ENCODE data around the gene PRR22. TPM values are rescaled to one million over a fixed set of nuclear protein-coding genes. Genes with fewer than 3 reads are reported as not detected.

The PRR22 gene
- total RNA-seq, 1 experiment from 2014 or later, result 13.5 TPM

DNA sequence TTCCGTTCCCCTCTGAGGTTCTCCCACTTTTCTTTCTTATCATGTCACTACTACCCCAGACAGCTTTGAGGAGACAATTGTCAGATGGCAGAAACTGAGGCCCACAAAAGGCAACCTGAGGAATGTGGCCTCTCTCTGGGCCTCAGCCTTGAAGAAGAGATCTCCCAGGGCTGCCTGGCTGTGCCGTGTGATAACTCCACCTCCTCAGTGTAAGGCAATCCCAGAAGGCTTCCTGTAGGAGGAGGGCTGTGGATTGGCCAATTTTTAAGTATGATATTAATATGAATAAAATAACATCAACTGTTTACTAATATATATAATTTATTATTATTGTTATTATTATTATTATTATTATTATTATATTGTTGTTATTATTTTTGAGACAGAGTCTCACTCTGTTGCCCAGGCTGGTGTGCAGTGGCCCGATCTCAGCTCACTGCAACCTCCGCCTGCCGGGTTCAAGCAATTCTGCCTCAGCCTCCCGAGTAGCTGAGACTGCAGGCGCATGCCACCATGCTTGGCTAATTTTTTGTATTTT, 10.9 kb upstream of the PRR22 start (continued):
- TF ChIP-seq SRF (IDR thresholded peaks at IDR 0.05; ENCODE audit: low read depth) (no peak), EGR1 (IDR thresholded peaks at IDR 0.05; ENCODE audit: low read depth) (no peak), POLR2AphosphoS5 (IDR thresholded peaks at IDR 0.05; ENCODE audit: low read depth, low read length) (no peak)

DNA sequence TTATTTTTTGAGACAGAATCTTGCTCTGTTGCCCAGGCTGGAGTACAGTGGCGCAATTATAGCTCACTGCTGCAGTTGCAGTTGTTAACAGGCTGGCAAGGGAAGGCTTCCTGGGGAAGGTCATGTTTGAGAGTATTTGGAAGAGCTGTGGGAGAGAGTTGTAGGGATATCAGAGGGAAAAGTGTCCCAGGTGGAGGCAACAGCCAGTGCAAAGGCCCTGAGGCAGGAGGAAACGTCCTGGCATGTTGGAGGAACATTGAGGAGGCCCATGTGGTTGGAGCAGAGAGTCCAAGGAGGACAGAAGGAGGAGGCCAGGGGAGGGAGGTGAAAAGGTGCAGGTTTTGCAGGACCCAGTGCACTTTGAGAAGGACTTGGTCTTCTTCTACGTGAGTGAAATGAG, 8.6 kb upstream of the PRR22 start:
- intact Hi-C loops (cut with micrococcal nuclease), result no loop called here
- Histone ChIP-seq H3K79me2 (ENCODE audit: insufficient read depth, low read length) (peaks cover 20% of the 10 kb centered on the region), H3K9me2 (ENCODE audit: insufficient read depth) (no peaks in the 10 kb centered on the region), H2AFZ (ENCODE audit: low read depth, low read length, poor library complexity, severe bottlenecking) (no peak overlapping the region), H3K27ac (ENCODE audit: low read depth, low read length) (no peak overlapping the region), H3K9ac (ENCODE audit: low read length) (no peak overlapping the region), H3K4me3 (replicated peaks in 1 of 2; ENCODE audit: low read depth in 1 of 2, low read length in 2 of 2) (no peak overlapping the region), H3K27me3 (ENCODE audit: insufficient read depth, low read length) (no peaks in the 10 kb centered on the region), H3K9me3 (ENCODE audit: control insufficient read depth in 1 of 2, insufficient read depth in 1 of 2, low read depth in 1 of 2, low read length in 2 of 2) (no peaks in the 10 kb centered on the region), H3K4me2 (ENCODE audit: low read length) (no peak overlapping the region), H4K20me1 (ENCODE audit: insufficient read depth) (no peaks in the 10 kb centered on the region; the same call in 1 of the 2 replicates), H3K36me3 (ENCODE audit: control insufficient read depth in 1 of 2, insufficient read depth in 2 of 2, low read length in 2 of 2) (peaks cover 10 to 18% of the 10 kb centered on the region in 2 experiments; a peak in 3 of 4 replicates), H3K4me1 (ENCODE audit: control insufficient read depth in 1 of 2, insufficient read depth in 2 of 2, low read length in 2 of 2) (peaks cover 9 to 22% of the 10 kb centered on the region in 2 experiments; a peak in 3 of 4 replicates)
- DNase-seq (ENCODE audit: low read depth, low spot score) (no peak), ATAC-seq (no peak)
- no peak for TF ChIP-seq REST (IDR thresholded peaks at IDR 0.05; ENCODE audit: low read depth)
- ChIA-PET RAD21 (ENCODE audit: low non-redundant PET in 1 of 2, low total read pairs in 2 of 2, uncharacterized antibody in 2 of 2, unreplicated experiment in 2 of 2) (interaction anchor here in 1 of 2 experiments (0.7 kb wide), 1 partner anchor 18 kb away, joined by 3 read pairs; no protein-coding TSS in a partner anchor), POLR2A (interaction anchor here (1.2 to 2.1 kb wide), 2 partner anchors 35 to 103 kb away, joined by 3 to 6 read pairs; partner anchors contain the start of gene RPL36), CTCF (interaction anchor here (0.6 to 5.5 kb wide), 6 partner anchors 11 to 104 kb away, joined by 3 to 49 read pairs (median 4); no protein-coding TSS in a partner anchor)
- BruUV-seq (replicated peaks), result no TSS peak

Measured in HCT116 (cell line).